ENCODE data around the gene PAK6.

Gene PAK6

GRCh38 chr15:40275954-40276353, 37.1 kb downstream of the PAK6 start:
- no peak overlapping the region for H3K4me3 ChIP-seq (ENCODE audit: insufficient read depth, low read length, poor library complexity, severe bottlenecking)
- H3K27me3 ChIP-seq (ENCODE audit: low read length): no peaks in the 10 kb centered on the region
- no peaks in the 10 kb centered on the region for H3K36me3 ChIP-seq (ENCODE audit: low read length)
- H3F3A ChIP-seq (ENCODE audit: insufficient read depth): no peaks in the 10 kb centered on the region
- H3K79me2 ChIP-seq (ENCODE audit: insufficient read depth, low read length): no peaks in the 10 kb centered on the region
- no peak overlapping the region for H2AFZ ChIP-seq (ENCODE audit: low read depth, low read length, severe bottlenecking)
- no peak overlapping the region for H3K4me2 ChIP-seq (ENCODE audit: low read depth, low read length, poor library complexity, severe bottlenecking)
- H3K27ac ChIP-seq (ENCODE audit: low read depth, low read length): no peak overlapping the region
- TF ChIP-seq CTCF (IDR thresholded peaks at IDR 0.05; ENCODE audit: insufficient read depth, low read length, poor library complexity, severe bottlenecking): no peak
- TF ChIP-seq EZH2phosphoT487 (conservative IDR thresholded peaks at IDR 0.05; ENCODE audit: low read length): no peak
- H4K20me1 ChIP-seq (ENCODE audit: low read depth, low read length): no peaks in the 10 kb centered on the region
- no peaks in the 10 kb centered on the region for H3K9me2 ChIP-seq (replicated peaks; ENCODE audit: insufficient read depth, low read length)
- no peak overlapping the region for H3K9ac ChIP-seq (ENCODE audit: low read length)
- H3K9me3 ChIP-seq (ENCODE audit: insufficient read depth, low read length): no peaks in the 10 kb centered on the region

- H3K27ac ChIP-seq (ENCODE audit: low read depth, low read length): no peak overlapping the region
- no peaks in the 10 kb centered on the region for H3K79me2 ChIP-seq (ENCODE audit: insufficient read depth, low read length)
- H3F3A ChIP-seq (ENCODE audit: insufficient read depth): no peaks in the 10 kb centered on the region
- no peak overlapping the region for H3K9ac ChIP-seq (ENCODE audit: low read length)
- no peaks in the 10 kb centered on the region for H3K27me3 ChIP-seq (ENCODE audit: low read length)
- no peaks in the 10 kb centered on the region for H3K9me2 ChIP-seq (replicated peaks; ENCODE audit: insufficient read depth, low read length)
- no peaks in the 10 kb centered on the region for H4K20me1 ChIP-seq (ENCODE audit: low read depth, low read length)
- no peak overlapping the region for H3K4me2 ChIP-seq (ENCODE audit: low read depth, low read length, poor library complexity, severe bottlenecking)
- no peaks in the 10 kb centered on the region for H3K36me3 ChIP-seq (ENCODE audit: low read length)
- H3K9me3 ChIP-seq (ENCODE audit: insufficient read depth, low read length): no peaks in the 10 kb centered on the region
- no peak overlapping the region for H2AFZ ChIP-seq (ENCODE audit: low read depth, low read length, severe bottlenecking)
- TF ChIP-seq CTCF (IDR thresholded peaks at IDR 0.05; ENCODE audit: insufficient read depth, low read length, poor library complexity, severe bottlenecking) (no peak), EZH2phosphoT487 (conservative IDR thresholded peaks at IDR 0.05; ENCODE audit: low read length) (no peak)
- H3K4me3 ChIP-seq (ENCODE audit: insufficient read depth, low read length, poor library complexity, severe bottlenecking): no peak overlapping the region
Observed at GRCh38 chr15:40276927-40277326, 38.1 kb downstream of the PAK6 start.

GRCh38 chr15:40277471-40277870, 38.6 kb downstream of the PAK6 start:
- H3K4me2 ChIP-seq (ENCODE audit: low read depth, low read length, poor library complexity, severe bottlenecking): no peak overlapping the region
- H3K27ac ChIP-seq (ENCODE audit: low read depth, low read length): no peak overlapping the region
- no peaks in the 10 kb centered on the region for H3K36me3 ChIP-seq (ENCODE audit: low read length)
- no peaks in the 10 kb centered on the region for H3F3A ChIP-seq (ENCODE audit: insufficient read depth)
- no peaks in the 10 kb centered on the region for H3K27me3 ChIP-seq (ENCODE audit: low read length)
- H2AFZ ChIP-seq (ENCODE audit: low read depth, low read length, severe bottlenecking): no peak overlapping the region
- TF ChIP-seq CTCF (IDR thresholded peaks at IDR 0.05; ENCODE audit: insufficient read depth, low read length, poor library complexity, severe bottlenecking) (no peak), EZH2phosphoT487 (conservative IDR thresholded peaks at IDR 0.05; ENCODE audit: low read length) (no peak)
- no peaks in the 10 kb centered on the region for H3K79me2 ChIP-seq (ENCODE audit: insufficient read depth, low read length)
- H3K9ac ChIP-seq (ENCODE audit: low read length): no peak overlapping the region
- H4K20me1 ChIP-seq (ENCODE audit: low read depth, low read length): no peaks in the 10 kb centered on the region
- no peaks in the 10 kb centered on the region for H3K9me2 ChIP-seq (replicated peaks; ENCODE audit: insufficient read depth, low read length)
- H3K4me3 ChIP-seq (ENCODE audit: insufficient read depth, low read length, poor library complexity, severe bottlenecking): no peak overlapping the region
- H3K9me3 ChIP-seq (ENCODE audit: insufficient read depth, low read length): no peaks in the 10 kb centered on the region
